PC-3 (cell line): ENCODE measurements around the gene DAAM1.

Experiments
- EZH2 ChIP-seq: fragments of 300-600 bp; sonication (generic); IDR thresholded peaks from one replicate; pipeline ENCODE4 v1.6.1; 2017; ENCODE audit warnings: antibody characterized with exemption, mild to moderate bottlenecking, low read length; ENCODE audit not compliant: unreplicated experiment
- TF ChIP-seq, protein P1 (sequence below): fragments of 300-600 bp; sonication (generic); conservative IDR thresholded peaks from 2 replicates; pipeline ENCODE4 v1.5.1; 2017; ENCODE audit warnings: antibody characterized with exemption, low read depth, mild to moderate bottlenecking, low read length

DNA sequence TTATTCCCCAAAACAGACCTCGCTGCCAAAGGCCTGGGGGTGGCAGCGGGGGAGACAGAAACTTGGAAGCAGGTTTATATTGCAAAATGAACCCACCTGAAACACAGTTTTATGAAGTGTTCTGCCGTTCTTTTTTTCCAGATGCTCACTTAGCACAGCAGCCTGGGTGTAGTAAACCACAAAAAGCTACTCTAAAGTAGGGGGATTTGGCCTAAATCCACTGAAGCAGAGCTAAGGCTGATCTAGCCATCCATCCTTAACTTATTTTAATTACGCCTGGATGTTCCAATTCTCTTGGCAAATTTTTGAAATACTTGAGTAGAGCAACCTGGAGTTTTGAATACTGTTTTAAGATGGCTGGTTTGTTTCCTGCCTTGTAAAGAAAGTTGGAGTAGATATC lies 155.5 kb downstream of the DAAM1 start:
- TF ChIP-seq, protein P1, sequence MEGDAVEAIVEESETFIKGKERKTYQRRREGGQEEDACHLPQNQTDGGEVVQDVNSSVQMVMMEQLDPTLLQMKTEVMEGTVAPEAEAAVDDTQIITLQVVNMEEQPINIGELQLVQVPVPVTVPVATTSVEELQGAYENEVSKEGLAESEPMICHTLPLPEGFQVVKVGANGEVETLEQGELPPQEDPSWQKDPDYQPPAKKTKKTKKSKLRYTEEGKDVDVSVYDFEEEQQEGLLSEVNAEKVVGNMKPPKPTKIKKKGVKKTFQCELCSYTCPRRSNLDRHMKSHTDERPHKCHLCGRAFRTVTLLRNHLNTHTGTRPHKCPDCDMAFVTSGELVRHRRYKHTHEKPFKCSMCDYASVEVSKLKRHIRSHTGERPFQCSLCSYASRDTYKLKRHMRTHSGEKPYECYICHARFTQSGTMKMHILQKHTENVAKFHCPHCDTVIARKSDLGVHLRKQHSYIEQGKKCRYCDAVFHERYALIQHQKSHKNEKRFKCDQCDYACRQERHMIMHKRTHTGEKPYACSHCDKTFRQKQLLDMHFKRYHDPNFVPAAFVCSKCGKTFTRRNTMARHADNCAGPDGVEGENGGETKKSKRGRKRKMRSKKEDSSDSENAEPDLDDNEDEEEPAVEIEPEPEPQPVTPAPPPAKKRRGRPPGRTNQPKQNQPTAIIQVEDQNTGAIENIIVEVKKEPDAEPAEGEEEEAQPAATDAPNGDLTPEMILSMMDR: no peak
- TF ChIP-seq EZH2: no peak
